A549 (cell line): ENCODE measurements around the gene SCAP. TPM values are rescaled to one million over a fixed set of nuclear protein-coding genes. Genes with fewer than 3 reads are reported as not detected.
"Not testable (repeated sequence)": the region's sequence is repeated elsewhere in the genome, so short reads cannot be mapped to it uniquely, and the experiment has no call there.

Experiments used
- ATAC-seq, 2 experiments: fragments of 200-7000 bp in 1 of 2; fragments of >200 bp in 1 of 2; cut with Nextera tagmentation in 1 of 2; cut with Tn5 transposase in 1 of 2; 3 replicates each; pipeline versions ENCODE4 v1.8.0 to v1.9.1; 2018 to 2020; ENCODE audit warnings: mild to moderate bottlenecking in 1 of 2, moderate library complexity in 1 of 2
- CTCF ChIA-PET: fragments of 300-600 bp; sonication (Branson Sonifier 250); formaldehyde crosslinking; extraction: SDS; loops from one replicate; lab custom pipeline; 2021; ENCODE audit warnings: antibody characterized with exemption, inconsistent platforms; lab: Yijun Ruan, JAX
- POLR2A ChIA-PET: fragments of 350-600 bp; formaldehyde crosslinking; extraction: SDS; loops from one replicate; lab custom pipeline; 2021; ENCODE audit warnings: antibody characterized with exemption, inconsistent platforms; lab: Yijun Ruan, JAX
- DNase-seq, 2 experiments: peaks; one replicate each; pipeline versions ENCODE4 v3.0.0 to v3.0.0-alpha.2; 2011 to 2016; ENCODE audit warnings: low read depth in 1 of 2, low spot score in 1 of 2
- FAIRE-seq: peaks from 2 replicates; lab custom pipeline; 2011; peaks lifted over from hg19 to GRCh38; lab: Jason Lieb, UNC
- H3K27ac ChIP-seq, 2 experiments: fragments of >200 bp; sonication (Bioruptor Twin); formaldehyde crosslinking; 3 replicates each; pipeline ENCODE4 v1.5.1; 2016 to 2017
- H3K4me1 ChIP-seq: fragments of >200 bp; sonication (Bioruptor Twin); formaldehyde crosslinking; 3 replicates; pipeline ENCODE4 v1.6.1; 2016
- H3K4me2 ChIP-seq: fragments of >200 bp; sonication (Bioruptor Twin); formaldehyde crosslinking; 3 replicates; pipeline ENCODE4 v1.6.1; 2016
- H3K4me3 ChIP-seq: fragments of >200 bp; sonication (Bioruptor Twin); formaldehyde crosslinking; 3 replicates; pipeline ENCODE4 v1.5.1; 2016
- H3K9me3 ChIP-seq: fragments of >200 bp; sonication (Bioruptor Twin); formaldehyde crosslinking; 3 replicates; pipeline ENCODE4 v1.6.1; 2016
- BHLHE40 ChIP-seq: IDR thresholded peaks from 2 replicates; pipeline ENCODE4 v1.6.1; 2012; ENCODE audit warnings: low read depth, low read length, inconsistent platforms
- CBX2 ChIP-seq: fragments of 200-600 bp; sonication (generic); IDR thresholded peaks from 2 replicates; pipeline ENCODE4 v1.6.1; 2016; ENCODE audit warnings: low read depth, mild to moderate bottlenecking, borderline replicate concordance
- CBX8 ChIP-seq: fragments of 200-600 bp; sonication (generic); IDR thresholded peaks from 2 replicates; pipeline ENCODE4 v1.6.1; 2016
- ESRRA ChIP-seq: fragments of 150-350 bp; IDR thresholded peaks from 2 replicates; pipeline ENCODE4 v1.6.1; 2014; ENCODE audit warnings: mild to moderate bottlenecking, low read length, borderline replicate concordance
- FOXS1 ChIP-seq: fragments of 250-450 bp; sonication (Bioruptor Pico); IDR thresholded peaks from 2 replicates; pipeline ENCODE4 v1.5.0; 2020; ENCODE audit warnings: mild to moderate bottlenecking, moderate library complexity
- HES2 ChIP-seq: fragments of >200 bp; sonication (Bioruptor Twin); formaldehyde crosslinking; IDR thresholded peaks from 2 replicates; pipeline ENCODE4 v1.6.1; 2016
- HEYL ChIP-seq: fragments of 250-450 bp; sonication (Bioruptor Pico); IDR thresholded peaks from 2 replicates; pipeline ENCODE4 v1.8.0; 2021; ENCODE audit warnings: mild to moderate bottlenecking, moderate library complexity
- HOXB13 ChIP-seq: fragments of 250-450 bp; sonication (Bioruptor Pico); IDR thresholded peaks from 2 replicates; pipeline ENCODE4 v1.5.0; 2020; ENCODE audit warnings: low read depth, mild to moderate bottlenecking, moderate library complexity
- JUN ChIP-seq, 2 experiments: fragments of >200 bp; sonication (Bioruptor Twin); formaldehyde crosslinking; IDR thresholded peaks; 2 replicates in 1 of 2; 3 replicates in 1 of 2; pipeline ENCODE4 v1.6.1; 2016 to 2017
- JUNB ChIP-seq: fragments of >200 bp; sonication (Bioruptor Twin); formaldehyde crosslinking; IDR thresholded peaks from 2 replicates; pipeline ENCODE4 v1.6.1; 2016
- MAFK ChIP-seq: fragments of 450-650 bp; IDR thresholded peaks from 2 replicates; pipeline ENCODE4 v1.6.1; 2014; ENCODE audit not compliant: partially characterized antibody
- MAX ChIP-seq: IDR thresholded peaks from 2 replicates; pipeline ENCODE4 v1.6.1; 2012
- MAZ ChIP-seq: fragments of 150-350 bp; IDR thresholded peaks from 2 replicates; pipeline ENCODE4 v1.6.1; 2014; ENCODE audit warnings: antibody characterized with exemption, low read depth, low read length, borderline replicate concordance
- MYC ChIP-seq: IDR thresholded peaks from 2 replicates; pipeline ENCODE4 v1.6.1; 2012; ENCODE audit warnings: mild to moderate bottlenecking, inconsistent platforms, low read length, improper control_type of control experiment, borderline replicate concordance
- NFE2L2 ChIP-seq: fragments of 150-350 bp; conservative IDR thresholded peaks from 2 replicates; pipeline ENCODE4 v1.6.1; 2014; ENCODE audit warnings: low read length
- NPAS2 ChIP-seq: fragments of 250-450 bp; sonication (Bioruptor Pico); IDR thresholded peaks from 2 replicates; pipeline ENCODE4 v1.8.0; 2022; ENCODE audit warnings: mild to moderate bottlenecking, moderate library complexity, borderline replicate concordance
- PHF8 ChIP-seq: fragments of 200-600 bp; sonication (generic); IDR thresholded peaks from 2 replicates; pipeline ENCODE4 v1.6.1; 2016; ENCODE audit warnings: low read depth, mild to moderate bottlenecking, antibody characterized with exemption, moderate library complexity, borderline replicate concordance
- POLR2A ChIP-seq: IDR thresholded peaks from 2 replicates; pipeline ENCODE4 v1.6.1; 2012; ENCODE audit warnings: mild to moderate bottlenecking, low read length
- RNF2 ChIP-seq: fragments of 200-600 bp; sonication (generic); IDR thresholded peaks from 2 replicates; pipeline ENCODE4 v1.6.1; 2016; ENCODE audit warnings: low read depth, mild to moderate bottlenecking, antibody characterized with exemption, moderate library complexity, borderline replicate concordance
- SMC3 ChIP-seq: fragments of >200 bp; sonication (Bioruptor Twin); formaldehyde crosslinking; IDR thresholded peaks from 3 replicates; pipeline ENCODE4 v1.6.1; 2018; ENCODE audit warnings: inconsistent platforms
- SREBF2 ChIP-seq: fragments of 450-650 bp; IDR thresholded peaks from 2 replicates; pipeline ENCODE4 v1.6.1; 2014; ENCODE audit warnings: mild to moderate bottlenecking, moderate library complexity
- WGBS: methylation state at CpG from one replicate; pipeline ENCODE4 v1.1.6; 2017; ENCODE audit errors: missing lambda C conversion rate; 5-methylcytosine and 5-hydroxymethylcytosine counted together
- polyA plus RNA-seq, 4 experiments: library from polyadenylated mRNA; depleted of rRNA in 3 of 4; stranded (reverse); fragments of >200 nt; fragmentation: RNase III in 1 of 4; extraction: RNeasy Plus Mini Kit Qiagen cat#74134 plus additional on column Dnase treatment in 1 of 4; gene quantifications; 2 replicates in 3 of 4; 3 replicates in 1 of 4; pipeline ENCODE4 v1.2.3, GENCODE V29; 2011 to 2017
- TF ChIP-seq, protein P1 (sequence below): fragments of 150-350 bp; IDR thresholded peaks from 2 replicates; pipeline ENCODE4 v1.6.1; 2014; ENCODE audit warnings: low read depth, mild to moderate bottlenecking, low read length
- TF ChIP-seq, protein P2 (sequence below): fragments of 450-650 bp; IDR thresholded peaks from 2 replicates; pipeline ENCODE4 v1.6.1; 2014; ENCODE audit warnings: antibody characterized with exemption
- TF ChIP-seq, protein P3 (sequence below): IDR thresholded peaks from 2 replicates; pipeline ENCODE4 v1.6.1; 2012; ENCODE audit warnings: low read depth, borderline replicate concordance
- TF ChIP-seq, protein P4 (sequence below): fragments of >200 bp; sonication (Bioruptor Twin); formaldehyde crosslinking; IDR thresholded peaks from 3 replicates; pipeline ENCODE4 v1.6.1; 2016

Gene SCAP
- polyA plus RNA-seq, 2 of the 4 experiments (the other 2 are of a cell fraction), result 12.9 to 25.9 TPM

DNA sequence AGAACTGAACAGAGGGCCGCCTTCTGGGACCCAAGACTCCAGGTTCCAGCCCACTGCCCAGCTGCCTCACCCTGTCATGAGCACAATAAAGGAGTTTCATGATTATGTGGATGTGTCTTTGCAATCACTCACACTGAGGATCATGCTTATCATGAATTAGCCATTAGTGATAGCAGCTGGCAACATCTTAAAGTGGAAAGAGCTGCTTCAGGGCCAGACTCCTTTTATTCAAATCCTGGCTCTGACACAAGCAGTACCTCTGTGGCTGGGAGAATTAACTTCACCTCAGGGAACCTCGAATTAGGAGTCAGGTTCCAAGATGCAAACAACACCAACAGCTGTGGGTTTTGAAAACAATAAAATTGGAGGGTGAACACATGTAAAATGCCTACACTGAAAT, 6.6 kb upstream of the SCAP start:
- Histone ChIP-seq H3K4me3 (no peak overlapping the region), H3K27ac (no peak overlapping the region), H3K4me1 (no peaks in the 10 kb centered on the region), H3K9me3 (no peaks in the 10 kb centered on the region), H3K4me2 (no peak overlapping the region)
- FAIRE-seq, result no peak
- TF ChIP-seq, protein P1, sequence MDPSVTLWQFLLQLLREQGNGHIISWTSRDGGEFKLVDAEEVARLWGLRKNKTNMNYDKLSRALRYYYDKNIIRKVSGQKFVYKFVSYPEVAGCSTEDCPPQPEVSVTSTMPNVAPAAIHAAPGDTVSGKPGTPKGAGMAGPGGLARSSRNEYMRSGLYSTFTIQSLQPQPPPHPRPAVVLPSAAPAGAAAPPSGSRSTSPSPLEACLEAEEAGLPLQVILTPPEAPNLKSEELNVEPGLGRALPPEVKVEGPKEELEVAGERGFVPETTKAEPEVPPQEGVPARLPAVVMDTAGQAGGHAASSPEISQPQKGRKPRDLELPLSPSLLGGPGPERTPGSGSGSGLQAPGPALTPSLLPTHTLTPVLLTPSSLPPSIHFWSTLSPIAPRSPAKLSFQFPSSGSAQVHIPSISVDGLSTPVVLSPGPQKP, result no peak
- TF ChIP-seq HEYL (CRISPR knock-in tag) (no peak), SMC3 (no peak), JUNB (no peak), JUN (IDR thresholded peaks at IDR 0.05) (no peak), SREBF2 (no peak), CBX2 (no peak), NPAS2 (CRISPR knock-in tag) (no peak), ESRRA (no peak), POLR2A (no peak), HES2 (no peak), MYC (no peak), BHLHE40 (no peak), FOXS1 (no peak)
- TF ChIP-seq, protein P2, sequence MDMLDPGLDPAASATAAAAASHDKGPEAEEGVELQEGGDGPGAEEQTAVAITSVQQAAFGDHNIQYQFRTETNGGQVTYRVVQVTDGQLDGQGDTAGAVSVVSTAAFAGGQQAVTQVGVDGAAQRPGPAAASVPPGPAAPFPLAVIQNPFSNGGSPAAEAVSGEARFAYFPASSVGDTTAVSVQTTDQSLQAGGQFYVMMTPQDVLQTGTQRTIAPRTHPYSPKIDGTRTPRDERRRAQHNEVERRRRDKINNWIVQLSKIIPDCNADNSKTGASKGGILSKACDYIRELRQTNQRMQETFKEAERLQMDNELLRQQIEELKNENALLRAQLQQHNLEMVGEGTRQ, result no peak
- TF ChIP-seq, protein P3, sequence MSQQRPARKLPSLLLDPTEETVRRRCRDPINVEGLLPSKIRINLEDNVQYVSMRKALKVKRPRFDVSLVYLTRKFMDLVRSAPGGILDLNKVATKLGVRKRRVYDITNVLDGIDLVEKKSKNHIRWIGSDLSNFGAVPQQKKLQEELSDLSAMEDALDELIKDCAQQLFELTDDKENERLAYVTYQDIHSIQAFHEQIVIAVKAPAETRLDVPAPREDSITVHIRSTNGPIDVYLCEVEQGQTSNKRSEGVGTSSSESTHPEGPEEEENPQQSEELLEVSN, result no peak
- no peak for ATAC-seq
- ChIA-PET CTCF (interaction anchor here (1.1 kb wide), 1 partner anchor 220 kb away, joined by 3 read pairs; no protein-coding TSS in a partner anchor), POLR2A (no interaction called here)
- WGBS, result 85% methylated on average over 2 of the region's 2 CpGs
- DNase-seq, result no peak

GRCh38 chr3:47481763-47482162, 6.0 kb upstream of the SCAP start:
- H3K4me2 ChIP-seq, ATAC-seq, H3K4me1 ChIP-seq, H3K4me3 ChIP-seq, H3K27ac ChIP-seq, FAIRE-seq, DNase-seq, CTCF ChIA-PET, H3K9me3 ChIP-seq, POLR2A ChIA-PET: not testable (repeated sequence)
- WGBS, result 73% methylated on average over 4 of the region's 4 CpGs

GRCh38 chr3:47480267-47480666, 4.5 kb upstream of the SCAP start:
- H3K9me3 ChIP-seq, POLR2A ChIA-PET, H3K4me1 ChIP-seq, ATAC-seq, H3K4me3 ChIP-seq, H3K27ac ChIP-seq, H3K4me2 ChIP-seq, FAIRE-seq, DNase-seq: not testable (repeated sequence)
- CTCF ChIA-PET, result interaction anchor here (3.2 kb wide), 1 partner anchor 59 kb away, joined by 11 read pairs; no protein-coding TSS in a partner anchor
- 93% methylated on average over 6 of the region's 6 CpGs for WGBS

DNA sequence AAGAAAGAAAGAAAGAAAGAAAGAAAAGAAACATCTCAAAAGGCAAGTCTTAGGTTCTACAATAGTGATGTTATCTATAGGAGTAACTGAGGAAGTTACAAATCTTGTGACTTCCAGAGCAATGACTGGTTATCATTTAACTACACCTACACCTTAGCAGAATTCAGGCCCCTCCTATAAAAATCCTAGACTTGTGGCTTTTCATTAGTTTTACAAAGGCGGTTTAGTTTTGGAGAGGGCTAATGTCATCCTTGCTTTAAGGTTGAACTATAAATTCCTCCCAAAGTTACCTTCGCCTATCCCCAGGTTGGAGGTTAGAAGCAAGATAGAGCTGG, 4.1 kb upstream of the SCAP start:
- ChIA-PET POLR2A (no interaction called here), CTCF (interaction anchor here (3.2 kb wide), 1 partner anchor 59 kb away, joined by 11 read pairs; no protein-coding TSS in a partner anchor)
- H3K4me2 ChIP-seq, result no peak overlapping the region
- no peaks in the 10 kb centered on the region for H3K4me1 ChIP-seq
- no peak overlapping the region for H3K27ac ChIP-seq
- no peak for FAIRE-seq
- no peaks in the 10 kb centered on the region for H3K9me3 ChIP-seq
- H3K4me3 ChIP-seq, result no peak overlapping the region
- DNase-seq, result no peak
- no peak for ATAC-seq
- WGBS, result 95% methylated on average over 2 of the region's 2 CpGs
- TF ChIP-seq MAZ, result no peak
- no peak for TF ChIP-seq SMC3
- TF ChIP-seq HES2, result no peak
- no peak for TF ChIP-seq ESRRA
- no peak for TF ChIP-seq MAX
- TF ChIP-seq PHF8, result no peak
- TF ChIP-seq, protein P4, sequence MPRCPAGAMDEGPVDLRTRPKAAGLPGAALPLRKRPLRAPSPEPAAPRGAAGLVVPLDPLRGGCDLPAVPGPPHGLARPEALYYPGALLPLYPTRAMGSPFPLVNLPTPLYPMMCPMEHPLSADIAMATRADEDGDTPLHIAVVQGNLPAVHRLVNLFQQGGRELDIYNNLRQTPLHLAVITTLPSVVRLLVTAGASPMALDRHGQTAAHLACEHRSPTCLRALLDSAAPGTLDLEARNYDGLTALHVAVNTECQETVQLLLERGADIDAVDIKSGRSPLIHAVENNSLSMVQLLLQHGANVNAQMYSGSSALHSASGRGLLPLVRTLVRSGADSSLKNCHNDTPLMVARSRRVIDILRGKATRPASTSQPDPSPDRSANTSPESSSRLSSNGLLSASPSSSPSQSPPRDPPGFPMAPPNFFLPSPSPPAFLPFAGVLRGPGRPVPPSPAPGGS, result no peak
- TF ChIP-seq CBX8, result no peak
- no peak for TF ChIP-seq NFE2L2
- no peak for TF ChIP-seq NPAS2 (CRISPR knock-in tag)
- TF ChIP-seq MAFK, result no peak
- no peak for TF ChIP-seq RNF2
- TF ChIP-seq HOXB13, result no peak
